K562 (cell line): ENCODE measurements around the gene SEZ6. TPM values are rescaled to one million over a fixed set of nuclear protein-coding genes. Genes with fewer than 3 reads are reported as not detected.

Source experiments
- CXXC5 ChIP-seq: fragments of 250-450 bp; sonication (Bioruptor Pico); IDR thresholded peaks from 2 replicates; pipeline ENCODE4 v1.8.0; 2022; ENCODE audit warnings: inconsistent platforms, mild to moderate bottlenecking, moderate library complexity
- EHMT2 ChIP-seq: fragments of 450-650 bp; IDR thresholded peaks from 2 replicates; pipeline ENCODE4 v1.6.1; 2018; ENCODE audit warnings: antibody characterized with exemption
- GABPB2 ChIP-seq: fragments of 250-450 bp; sonication (Bioruptor Pico); conservative IDR thresholded peaks from 2 replicates; pipeline ENCODE4 v1.5.1; 2021; ENCODE audit warnings: mild to moderate bottlenecking
- KAT8 ChIP-seq: fragments of 450-650 bp; IDR thresholded peaks from 2 replicates; pipeline ENCODE4 v1.6.1; 2016; ENCODE audit warnings: low read depth, mild to moderate bottlenecking
- MAFK ChIP-seq: IDR thresholded peaks from 2 replicates; pipeline ENCODE4 v1.6.1; 2011; ENCODE audit warnings: low read length, improper control_type of control experiment
- NR3C1 ChIP-seq: sonication (generic); formaldehyde crosslinking; IDR thresholded peaks from 2 replicates; pipeline ENCODE4 v1.8.1; 2022; ENCODE audit warnings: missing genetic modification reagents
- SIN3A ChIP-seq, 2 experiments: fragments of 150-350 bp in 1 of 2; IDR thresholded peaks; 2 replicates each; pipeline ENCODE4 v1.6.1; 2011 to 2016; ENCODE audit warnings: borderline replicate concordance in 2 of 2, low read depth in 2 of 2, low read length in 2 of 2, mild to moderate bottlenecking in 2 of 2, moderate library complexity in 2 of 2; ENCODE audit not compliant: control insufficient read depth in 1 of 2
- SP1 ChIP-seq: sonication (generic); formaldehyde crosslinking; IDR thresholded peaks from 2 replicates; pipeline ENCODE4 v1.8.1; 2022; ENCODE audit warnings: mild to moderate bottlenecking, missing genetic modification reagents
- TARDBP ChIP-seq: fragments of 450-650 bp; IDR thresholded peaks from 2 replicates; pipeline ENCODE4 v1.6.1; 2016
- TBP ChIP-seq: optimal IDR thresholded peaks from 2 replicates; pipeline ENCODE3; 2011; ENCODE audit warnings: low read depth, low read length, improper control_type of control experiment
- TCF7L2 ChIP-seq: fragments of 150-350 bp; IDR thresholded peaks from 2 replicates; pipeline ENCODE4 v1.6.1; 2016; ENCODE audit warnings: low read depth, mild to moderate bottlenecking, low read length, moderate library complexity
- TEAD4 ChIP-seq, 2 experiments: sonication (generic) in 1 of 2; formaldehyde crosslinking in 1 of 2; IDR thresholded peaks; 2 replicates each; pipeline versions ENCODE4 v1.6.1 to v1.8.0; 2012 to 2022; ENCODE audit warnings: borderline replicate concordance in 1 of 2, inconsistent platforms in 1 of 2, low read length in 1 of 2, mild to moderate bottlenecking in 1 of 2, missing genetic modification reagents in 1 of 2
- XRCC4 ChIP-seq: IDR thresholded peaks from one replicate; pipeline ENCODE4 v1.6.1; 2011; ENCODE audit not compliant: insufficient read depth, insufficient read length; ENCODE audit errors: extremely low read depth
- ZBED1 ChIP-seq: IDR thresholded peaks from 2 replicates; pipeline ENCODE4 v1.6.1; 2014
- ZNF165 ChIP-seq: fragments of 250-450 bp; sonication (Bioruptor Pico); IDR thresholded peaks from 2 replicates; pipeline ENCODE4 v1.4.0; 2020; ENCODE audit warnings: borderline replicate concordance
- ZNF23 ChIP-seq: fragments of 250-450 bp; sonication (Bioruptor Pico); IDR thresholded peaks from 2 replicates; pipeline ENCODE4 v1.4.0; 2020; ENCODE audit warnings: mild to moderate bottlenecking
- ZNF263 ChIP-seq: sonication (generic); formaldehyde crosslinking; IDR thresholded peaks from 2 replicates; pipeline ENCODE4 v1.8.0; 2022; ENCODE audit warnings: mild to moderate bottlenecking, missing genetic modification reagents, borderline replicate concordance
- polyA plus RNA-seq, 8 experiments: library from polyadenylated mRNA; depleted of rRNA in 4 of 8; stranded (reverse) in 5 of 8; unstranded in 3 of 8; fragments of >200 nt; fragmentation: Nextera tagmentation in 2 of 8; fragmentation: Illumina TruSeq in 1 of 8; extraction: Ambion mirVana in 2 of 8; extraction: Trizol in 1 of 8; gene quantifications; 2 replicates each; pipeline versions ENCODE4 v1.2.1 to v1.2.3, GENCODE V29; 2011 to 2014; ENCODE audit warnings: inconsistent platforms in 1 of 8, missing spikeins in 1 of 8
- total RNA-seq, 7 experiments: library from RNA; depleted of rRNA in 6 of 7; stranded (reverse); fragments of >200 nt in 6 of 7; fragmentation: Illumina TruSeq in 2 of 7; extraction: Trizol in 2 of 7; gene quantifications; 2 replicates each; pipeline versions ENCODE4 v1.2.1 to v1.2.3, GENCODE V29; 2011 to 2021; ENCODE audit warnings: low replicate concordance in 1 of 7
- TF ChIP-seq, protein P1 (sequence below), 2 experiments: fragments of 450-650 bp; IDR thresholded peaks; 2 replicates each; pipeline ENCODE4 v1.6.1; 2016
- TF ChIP-seq, protein P2 (sequence below), 2 experiments: fragments of 450-650 bp in 1 of 2; sonication (generic) in 1 of 2; formaldehyde crosslinking in 1 of 2; IDR thresholded peaks; 2 replicates each; pipeline versions ENCODE4 v1.7.1 to v1.9.0; 2016 to 2022; ENCODE audit warnings: inconsistent platforms in 1 of 2, mild to moderate bottlenecking in 1 of 2, missing genetic modification reagents in 1 of 2

SEZ6 gene
- total and polyA plus RNA-seq, 9 of the 15 experiments (the other 6 are each of a cell fraction or from before 2014, with no cell fraction given): not detected

DNA sequence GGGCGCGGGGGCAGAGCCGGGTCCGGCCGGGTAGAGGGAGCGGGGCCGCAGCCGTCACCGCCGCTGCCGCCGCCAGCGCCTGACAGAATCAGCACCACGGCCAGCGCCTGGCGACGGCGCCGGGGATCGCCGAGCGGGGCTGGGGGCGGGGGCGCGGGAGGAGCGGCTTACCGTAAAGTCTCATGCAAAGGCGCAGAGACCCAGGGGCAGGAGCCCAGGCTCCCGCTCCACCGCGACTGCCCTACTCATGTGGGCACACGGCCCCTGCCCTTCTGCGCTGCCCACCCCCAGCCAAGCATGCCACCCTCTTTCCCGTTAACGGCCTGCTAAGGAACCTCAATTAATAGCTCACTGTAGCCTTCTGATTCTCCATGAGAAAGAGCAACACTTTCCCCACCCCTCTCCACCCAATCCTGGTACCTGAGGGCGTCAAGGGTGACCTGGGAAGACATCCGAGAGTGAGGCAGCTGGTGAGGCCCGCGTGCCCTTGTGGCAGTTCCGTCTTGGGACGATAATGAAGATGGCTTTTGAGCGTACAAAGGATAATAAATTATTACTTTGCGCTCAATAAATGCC, at the start of gene SEZ6 (continued):
- TF ChIP-seq ZNF165 (CRISPR knock-in tag) (no peak), NR3C1 (CRISPR knock-in tag) (0 out of 2 replicates have a peak, but pooled peaks have one; percentile 50), EHMT2 (peak; percentile 96), TEAD4 (IDR thresholded peaks at IDR 0.05; ENCODE audit: low read length) (no peak), TEAD4 (CRISPR knock-in tag; IDR thresholded peaks at IDR 0.05; ENCODE audit: borderline replicate concordance) (0 out of 2 replicates have a peak, but pooled peaks have one; percentile 45), ZBED1 (no peak), GABPB2 (CRISPR knock-in tag) (no peak), SIN3A (IDR thresholded peaks at IDR 0.05; ENCODE audit: borderline replicate concordance in 2 of 2, control insufficient read depth in 1 of 2, low read depth in 2 of 2, low read length in 2 of 2) (peak in 1 of 2 experiments; percentile 94; a peak in 2 of 4 replicates), TBP (no peak), XRCC4 (no peak), KAT8 (no peak), ZNF23 (no peak), SP1 (CRISPR knock-in tag) (no peak), MAFK (peak; percentile 64), ZNF263 (CRISPR knock-in tag) (no peak), TARDBP (no peak), TCF7L2 (no peak), CXXC5 (CRISPR knock-in tag) (peak; percentile 73)
- TF ChIP-seq, protein P1, sequence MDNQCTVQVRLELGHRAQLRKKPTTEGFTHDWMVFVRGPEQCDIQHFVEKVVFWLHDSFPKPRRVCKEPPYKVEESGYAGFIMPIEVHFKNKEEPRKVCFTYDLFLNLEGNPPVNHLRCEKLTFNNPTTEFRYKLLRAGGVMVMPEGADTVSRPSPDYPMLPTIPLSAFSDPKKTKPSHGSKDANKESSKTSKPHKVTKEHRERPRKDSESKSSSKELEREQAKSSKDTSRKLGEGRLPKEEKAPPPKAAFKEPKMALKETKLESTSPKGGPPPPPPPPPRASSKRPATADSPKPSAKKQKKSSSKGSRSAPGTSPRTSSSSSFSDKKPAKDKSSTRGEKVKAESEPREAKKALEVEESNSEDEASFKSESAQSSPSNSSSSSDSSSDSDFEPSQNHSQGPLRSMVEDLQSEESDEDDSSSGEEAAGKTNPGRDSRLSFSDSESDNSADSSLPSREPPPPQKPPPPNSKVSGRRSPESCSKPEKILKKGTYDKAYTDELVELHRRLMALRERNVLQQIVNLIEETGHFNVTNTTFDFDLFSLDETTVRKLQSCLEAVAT (IDR thresholded peaks at IDR 0.05): no peak
- TF ChIP-seq, protein P2, sequence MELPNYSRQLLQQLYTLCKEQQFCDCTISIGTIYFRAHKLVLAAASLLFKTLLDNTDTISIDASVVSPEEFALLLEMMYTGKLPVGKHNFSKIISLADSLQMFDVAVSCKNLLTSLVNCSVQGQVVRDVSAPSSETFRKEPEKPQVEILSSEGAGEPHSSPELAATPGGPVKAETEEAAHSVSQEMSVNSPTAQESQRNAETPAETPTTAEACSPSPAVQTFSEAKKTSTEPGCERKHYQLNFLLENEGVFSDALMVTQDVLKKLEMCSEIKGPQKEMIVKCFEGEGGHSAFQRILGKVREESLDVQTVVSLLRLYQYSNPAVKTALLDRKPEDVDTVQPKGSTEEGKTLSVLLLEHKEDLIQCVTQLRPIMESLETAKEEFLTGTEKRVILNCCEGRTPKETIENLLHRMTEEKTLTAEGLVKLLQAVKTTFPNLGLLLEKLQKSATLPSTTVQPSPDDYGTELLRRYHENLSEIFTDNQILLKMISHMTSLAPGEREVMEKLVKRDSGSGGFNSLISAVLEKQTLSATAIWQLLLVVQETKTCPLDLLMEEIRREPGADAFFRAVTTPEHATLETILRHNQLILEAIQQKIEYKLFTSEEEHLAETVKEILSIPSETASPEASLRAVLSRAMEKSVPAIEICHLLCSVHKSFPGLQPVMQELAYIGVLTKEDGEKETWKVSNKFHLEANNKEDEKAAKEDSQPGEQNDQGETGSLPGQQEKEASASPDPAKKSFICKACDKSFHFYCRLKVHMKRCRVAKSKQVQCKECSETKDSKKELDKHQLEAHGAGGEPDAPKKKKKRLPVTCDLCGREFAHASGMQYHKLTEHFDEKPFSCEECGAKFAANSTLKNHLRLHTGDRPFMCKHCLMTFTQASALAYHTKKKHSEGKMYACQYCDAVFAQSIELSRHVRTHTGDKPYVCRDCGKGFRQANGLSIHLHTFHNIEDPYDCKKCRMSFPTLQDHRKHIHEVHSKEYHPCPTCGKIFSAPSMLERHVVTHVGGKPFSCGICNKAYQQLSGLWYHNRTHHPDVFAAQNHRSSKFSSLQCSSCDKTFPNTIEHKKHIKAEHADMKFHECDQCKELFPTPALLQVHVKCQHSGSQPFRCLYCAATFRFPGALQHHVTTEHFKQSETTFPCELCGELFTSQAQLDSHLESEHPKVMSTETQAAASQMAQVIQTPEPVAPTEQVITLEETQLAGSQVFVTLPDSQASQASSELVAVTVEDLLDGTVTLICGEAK (IDR thresholded peaks at IDR 0.05): peak; percentile 71
- TF ChIP-seq, protein P2 (CRISPR knock-in tag; IDR thresholded peaks at IDR 0.05): no peak
